ENCODE data around the gene UROC1.

GRCh38 chr3:126451511-126451910 lies 66.1 kb downstream of the UROC1 start:
- TF ChIP-seq CTCF (IDR thresholded peaks at IDR 0.05), result no peak
- no peak for TF ChIP-seq ZFX (IDR thresholded peaks at IDR 0.05; ENCODE audit: borderline replicate concordance)

All from 22Rv1 (cell line).